ENCODE data around the gene TSKS. TPM values are rescaled to one million over a fixed set of nuclear protein-coding genes. Genes with fewer than 3 reads are reported as not detected.

Gene TSKS
- polyA plus RNA-seq, 1 donor (not counting 4 experiments of a cell fraction or from before 2014, with no cell fraction given): 1.9 TPM

DNA sequence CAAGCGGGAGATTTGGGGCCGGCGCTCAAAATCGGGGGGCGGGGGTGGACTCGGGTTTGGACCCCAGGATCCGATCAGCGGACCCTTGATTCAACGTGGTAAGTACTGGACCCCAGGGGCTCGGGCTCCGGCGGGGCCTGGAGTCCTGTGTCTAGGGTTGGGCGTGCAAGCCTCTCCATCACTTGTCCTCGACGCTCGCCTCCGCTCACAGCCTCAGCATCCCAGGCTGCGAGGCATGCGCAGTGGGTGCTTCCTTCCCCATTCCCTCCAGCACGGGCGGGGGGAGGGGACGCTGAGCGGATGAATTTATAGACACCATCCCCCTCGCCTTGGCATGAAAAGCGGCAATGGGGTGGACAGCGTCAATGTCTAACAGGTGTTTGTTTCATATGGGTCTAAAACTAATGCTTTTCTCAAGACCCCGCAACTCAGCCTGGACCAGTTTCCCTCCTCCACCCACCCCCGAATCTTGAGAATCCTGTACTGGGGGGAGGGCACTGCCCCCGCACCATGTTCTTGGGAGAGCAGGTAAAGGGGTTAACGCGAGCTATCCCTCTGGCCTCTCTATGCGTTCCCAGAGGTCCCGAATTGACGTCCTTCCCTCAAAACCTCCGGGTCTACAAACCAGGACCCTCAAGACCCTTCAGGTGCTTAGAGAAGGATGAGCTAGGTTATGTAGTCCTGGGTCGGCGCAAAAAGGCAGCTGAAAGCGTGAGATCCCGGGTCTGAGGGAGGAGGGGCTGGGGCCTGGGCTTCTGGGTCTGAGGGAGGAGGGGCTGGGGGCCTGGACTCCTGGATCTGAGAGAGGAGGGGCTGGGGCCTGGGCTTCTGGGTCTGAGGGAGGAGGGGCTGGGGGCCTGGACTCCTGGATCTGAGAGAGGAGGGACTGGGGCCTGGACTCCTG, 71.6 kb downstream of the TSKS start:
- H3K79me2 ChIP-seq (ENCODE audit: control insufficient read depth, insufficient read depth, low read length): no peaks in the 10 kb centered on the region
- H3K4me1 ChIP-seq (ENCODE audit: control insufficient read depth, extremely low read depth, insufficient read depth, low read length): peaks cover 21% of the 10 kb centered on the region
- no peak for TF ChIP-seq EZH2 (IDR thresholded peaks at IDR 0.05; ENCODE audit: low read length)
- TF ChIP-seq, protein P1, sequence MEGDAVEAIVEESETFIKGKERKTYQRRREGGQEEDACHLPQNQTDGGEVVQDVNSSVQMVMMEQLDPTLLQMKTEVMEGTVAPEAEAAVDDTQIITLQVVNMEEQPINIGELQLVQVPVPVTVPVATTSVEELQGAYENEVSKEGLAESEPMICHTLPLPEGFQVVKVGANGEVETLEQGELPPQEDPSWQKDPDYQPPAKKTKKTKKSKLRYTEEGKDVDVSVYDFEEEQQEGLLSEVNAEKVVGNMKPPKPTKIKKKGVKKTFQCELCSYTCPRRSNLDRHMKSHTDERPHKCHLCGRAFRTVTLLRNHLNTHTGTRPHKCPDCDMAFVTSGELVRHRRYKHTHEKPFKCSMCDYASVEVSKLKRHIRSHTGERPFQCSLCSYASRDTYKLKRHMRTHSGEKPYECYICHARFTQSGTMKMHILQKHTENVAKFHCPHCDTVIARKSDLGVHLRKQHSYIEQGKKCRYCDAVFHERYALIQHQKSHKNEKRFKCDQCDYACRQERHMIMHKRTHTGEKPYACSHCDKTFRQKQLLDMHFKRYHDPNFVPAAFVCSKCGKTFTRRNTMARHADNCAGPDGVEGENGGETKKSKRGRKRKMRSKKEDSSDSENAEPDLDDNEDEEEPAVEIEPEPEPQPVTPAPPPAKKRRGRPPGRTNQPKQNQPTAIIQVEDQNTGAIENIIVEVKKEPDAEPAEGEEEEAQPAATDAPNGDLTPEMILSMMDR (optimal IDR thresholded peaks at IDR 0.05 in 1 of 3, IDR thresholded peaks at IDR 0.05 in 1 of 3, conservative IDR thresholded peaks at IDR 0.05 in 1 of 3; ENCODE audit: extremely low read depth in 1 of 3, insufficient read depth in 2 of 3, low read length in 3 of 3): no peak
- H3K4me3 ChIP-seq (ENCODE audit: control insufficient read depth in 2 of 3, extremely low read depth in 1 of 3, insufficient read depth in 2 of 3, low read depth in 1 of 3, low read length in 3 of 3): peak overlapping the region in 2 of 3 experiments; percentile 47 to 60
- no peaks in the 10 kb centered on the region for H3K9me3 ChIP-seq (ENCODE audit: control insufficient read depth, low read depth, low read length)
- FAIRE-seq: no peak
- no peaks in the 10 kb centered on the region for H3K9me1 ChIP-seq (ENCODE audit: control insufficient read depth, extremely low read depth, insufficient read depth, low read length)
- H3K36me3 ChIP-seq (ENCODE audit: control insufficient read depth in 2 of 2, extremely low read depth in 1 of 2, insufficient read depth in 2 of 2, low read length in 2 of 2): peaks cover 6 to 13% of the 10 kb centered on the region in 2 experiments
- no peaks in the 10 kb centered on the region for H3K27me3 ChIP-seq (ENCODE audit: control insufficient read depth, extremely low read depth, insufficient read depth, low read length)
- peak overlapping the region; percentile 93 for H3K4me2 ChIP-seq (ENCODE audit: control insufficient read depth, extremely low read depth, insufficient read depth, low read depth, low read length)
- H3K9ac ChIP-seq (ENCODE audit: control insufficient read depth, extremely low read depth, insufficient read depth, low read length): no peak overlapping the region
- H4K20me1 ChIP-seq (ENCODE audit: control insufficient read depth, extremely low read depth, insufficient read depth, low read length): peaks cover 7% of the 10 kb centered on the region
- no peak overlapping the region for H2AFZ ChIP-seq (ENCODE audit: control insufficient read depth, low read length)
- DNase-seq (ENCODE audit: low read depth, low spot score): no peak
- dilution Hi-C loops (cut with MboI; ENCODE audit: extremely low pct_ligation_motif_present, low sequenced_read_pairs): no loop called here
- no peak overlapping the region for H3K27ac ChIP-seq (ENCODE audit: control insufficient read depth, insufficient read depth, low read length)

GRCh38 chr19:49690656-49691242, 72.4 kb downstream of the TSKS start, which contains the start of gene CPT1C:
TSS of gene CPT1C (plus strand) at chr19:49691116. CDS start at chr19:49692253, 1,137 bp downstream.
- TF ChIP-seq EZH2 (IDR thresholded peaks at IDR 0.05; ENCODE audit: low read length): no peak
- TF ChIP-seq, protein P1 (optimal IDR thresholded peaks at IDR 0.05 in 1 of 3, IDR thresholded peaks at IDR 0.05 in 1 of 3, conservative IDR thresholded peaks at IDR 0.05 in 1 of 3; ENCODE audit: extremely low read depth in 1 of 3, insufficient read depth in 2 of 3, low read length in 3 of 3): no peak
- H4K20me1 ChIP-seq (ENCODE audit: control insufficient read depth, extremely low read depth, insufficient read depth, low read length): peaks cover 7% of the 10 kb centered on the region
- H3K4me3 ChIP-seq (ENCODE audit: control insufficient read depth in 2 of 3, extremely low read depth in 1 of 3, insufficient read depth in 2 of 3, low read depth in 1 of 3, low read length in 3 of 3): peak within 1 kb of the TSS; percentile 9 to 60 (median 47)
- no peaks in the 10 kb centered on the region for H3K9me1 ChIP-seq (ENCODE audit: control insufficient read depth, extremely low read depth, insufficient read depth, low read length)
- dilution Hi-C loops (cut with MboI; ENCODE audit: extremely low pct_ligation_motif_present, low sequenced_read_pairs): no loop called here
- H3K27ac ChIP-seq (ENCODE audit: control insufficient read depth, insufficient read depth, low read length): no peak within 1 kb of the TSS
- no peaks in the 10 kb centered on the region for H3K9me3 ChIP-seq (ENCODE audit: control insufficient read depth, low read depth, low read length)
- peaks cover 2% of the 10 kb centered on the region for H3K79me2 ChIP-seq (ENCODE audit: control insufficient read depth, insufficient read depth, low read length)
- peak within 1 kb of the TSS; percentile 56 for H3K9ac ChIP-seq (ENCODE audit: control insufficient read depth, extremely low read depth, insufficient read depth, low read length)
- no peak for DNase-seq (ENCODE audit: low read depth, low spot score)
- H3K27me3 ChIP-seq (ENCODE audit: control insufficient read depth, extremely low read depth, insufficient read depth, low read length): no peaks in the 10 kb centered on the region
- no peak for FAIRE-seq
- peak within 1 kb of the TSS; percentile 30 for H2AFZ ChIP-seq (ENCODE audit: control insufficient read depth, low read length)
- peaks cover 11 to 16% of the 10 kb centered on the region in 2 experiments for H3K36me3 ChIP-seq (ENCODE audit: control insufficient read depth in 2 of 2, extremely low read depth in 1 of 2, insufficient read depth in 2 of 2, low read length in 2 of 2)
- peaks cover 21% of the 10 kb centered on the region for H3K4me1 ChIP-seq (ENCODE audit: control insufficient read depth, extremely low read depth, insufficient read depth, low read length)
- peak within 1 kb of the TSS; percentile 93 for H3K4me2 ChIP-seq (ENCODE audit: control insufficient read depth, extremely low read depth, insufficient read depth, low read depth, low read length)
